ENCODE data around the gene LILRA1.
"Not testable (repeated sequence)": the region's sequence is repeated elsewhere in the genome, so short reads cannot be mapped to it uniquely, and the experiment has no call there.

Gene LILRA1

DNA sequence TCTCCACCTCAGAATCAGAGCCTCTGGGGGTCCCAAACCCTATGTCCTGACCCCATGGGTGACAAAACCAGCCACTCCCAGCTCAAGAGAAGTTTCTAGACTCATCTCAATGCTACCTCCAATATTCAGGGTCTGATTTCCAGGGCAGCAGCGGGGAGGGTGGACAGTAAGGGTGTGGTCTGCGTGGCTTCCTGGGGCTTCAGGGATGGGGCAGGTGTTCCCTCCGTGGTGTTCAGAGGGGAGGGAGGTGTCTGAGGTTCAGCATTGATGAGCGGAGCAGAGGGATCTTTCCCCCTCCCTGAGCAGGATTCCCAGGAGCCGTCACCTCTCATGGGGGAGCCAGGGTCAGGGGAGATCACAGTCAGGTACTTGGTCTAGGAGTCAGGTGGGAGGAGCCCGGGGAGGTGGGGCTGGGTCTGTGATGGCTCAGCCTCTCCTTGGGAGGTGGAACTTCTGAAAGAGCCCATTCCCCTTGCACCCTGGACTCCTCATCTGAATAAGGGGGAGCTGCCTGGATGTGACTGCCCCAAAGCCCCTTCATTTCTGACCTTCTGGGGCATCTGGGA, 16.9 kb upstream of the LILRA1 start:
- no peak for DNase-seq (ENCODE audit: low read depth in 1 of 2, low spot score in 1 of 2)

DNA sequence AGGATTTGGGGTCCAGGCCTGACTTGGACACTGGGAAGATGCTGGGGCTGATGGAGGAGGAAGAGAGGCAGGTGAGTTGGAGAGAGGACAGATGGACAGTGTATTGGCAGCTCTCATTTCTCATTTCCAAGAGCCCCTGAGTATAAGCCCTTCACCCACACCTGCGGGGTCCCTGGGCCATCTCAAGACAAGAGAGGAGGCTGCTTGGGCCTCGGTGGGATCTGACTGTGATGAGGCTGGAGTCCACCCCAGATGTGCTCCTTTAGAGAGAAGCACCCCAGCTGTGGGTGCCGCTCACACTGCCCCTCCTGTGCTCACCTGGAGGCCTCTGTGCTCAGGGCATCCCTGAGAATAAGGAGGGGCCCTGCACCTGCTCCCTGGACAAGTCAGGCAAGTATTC, 16.1 kb upstream of the LILRA1 start:
- no peak for DNase-seq (ENCODE audit: low read depth in 1 of 2, low spot score in 1 of 2)

DNA sequence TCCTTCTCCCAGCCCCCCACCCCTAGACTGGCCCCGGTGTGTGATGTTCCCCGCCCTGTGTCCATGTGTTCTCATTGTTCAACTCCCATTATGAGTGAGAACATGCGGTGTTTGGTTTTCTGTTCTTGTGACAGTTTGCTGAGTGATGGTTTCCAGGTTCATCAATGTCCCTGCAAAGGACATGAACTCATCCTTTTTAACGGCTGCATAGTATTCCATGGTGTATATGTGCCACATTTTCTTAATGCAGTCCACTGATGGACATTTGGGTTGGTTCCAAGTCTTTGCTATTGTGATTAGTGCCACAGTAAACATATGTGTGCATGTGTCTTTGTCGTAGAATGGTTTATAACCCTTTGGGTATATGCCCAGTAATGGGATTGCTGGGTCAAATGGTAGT, 15.2 kb upstream of the LILRA1 start:
- not testable (repeated sequence) for DNase-seq (ENCODE audit: low read depth in 1 of 2, low spot score in 1 of 2)

DNA sequence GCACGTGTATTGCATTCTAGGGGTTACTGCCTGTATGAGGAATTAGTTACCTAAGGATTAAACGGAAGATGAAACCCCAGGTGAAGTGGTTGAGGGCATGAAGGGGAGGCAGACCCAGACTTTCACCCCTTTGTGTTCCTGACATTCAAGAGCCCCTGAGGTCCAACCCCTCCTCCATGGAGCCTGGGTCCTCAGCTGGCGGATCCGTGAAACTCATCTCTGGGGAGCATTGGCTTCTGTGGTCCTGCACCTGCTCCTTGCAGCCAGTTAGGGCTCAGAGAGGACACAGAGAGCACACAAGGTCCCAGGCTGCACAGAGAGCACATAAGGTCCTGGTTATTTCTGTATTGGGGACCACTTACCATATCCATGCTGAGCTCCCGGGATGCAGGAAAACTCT, 7.0 kb upstream of the LILRA1 start:
- no peak for DNase-seq (ENCODE audit: low read depth in 1 of 2, low spot score in 1 of 2)

DNA sequence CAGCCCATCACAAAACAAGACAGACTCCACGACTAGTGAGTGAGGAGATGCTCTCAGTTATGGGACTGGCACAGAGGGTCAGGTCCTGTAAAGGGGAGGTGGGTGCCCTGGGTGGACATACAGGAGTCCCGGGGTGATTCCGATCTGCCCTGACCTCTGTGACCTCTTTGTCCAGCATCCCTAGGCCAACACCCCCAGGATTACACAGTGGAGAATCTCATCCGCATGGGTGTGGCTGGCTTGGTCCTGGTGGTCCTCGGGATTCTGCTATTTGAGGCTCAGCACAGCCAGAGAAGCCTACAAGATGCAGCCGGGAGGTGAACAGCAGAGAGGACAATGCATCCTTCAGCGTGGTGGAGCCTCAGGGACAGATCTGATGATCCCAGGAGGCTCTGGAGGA, 6.4 kb upstream of the LILRA1 start:
- DNase-seq (ENCODE audit: low read depth in 1 of 2, low spot score in 1 of 2): no peak

DNA sequence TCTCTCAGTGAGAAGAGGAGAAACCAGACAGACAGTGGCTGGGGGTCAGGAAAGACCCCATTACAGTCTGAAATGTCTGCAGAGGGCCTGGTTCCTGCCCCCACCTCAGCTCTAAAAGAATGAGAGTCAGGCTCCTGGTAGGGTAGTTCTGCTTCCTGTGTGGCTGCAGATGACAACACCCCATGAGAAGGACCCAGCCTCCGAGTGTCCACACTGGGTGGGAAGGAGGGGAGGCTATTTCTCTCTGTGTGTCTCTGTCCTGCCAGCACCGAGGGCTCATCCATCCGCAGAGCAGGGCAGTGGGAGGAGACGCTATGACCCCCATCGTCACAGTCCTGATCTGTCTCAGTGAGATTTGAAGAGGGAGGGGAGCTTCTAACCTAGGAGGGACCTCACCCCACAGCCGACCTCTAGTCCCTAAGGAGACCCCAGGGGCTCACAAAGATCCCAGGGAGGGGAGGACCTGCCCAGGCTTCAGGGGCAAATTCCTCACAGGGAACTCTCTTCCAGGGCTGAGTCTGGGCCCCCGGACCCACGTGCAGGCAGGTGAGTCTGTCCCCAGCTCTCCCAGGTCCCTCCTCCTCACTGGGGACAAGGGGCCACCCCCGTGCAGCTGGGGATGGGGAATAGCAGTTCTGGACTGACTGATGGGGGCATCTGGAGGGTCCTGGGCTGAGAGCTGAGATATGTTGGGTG, 647 bp downstream of the LILRA1 start:
- DNase-seq (ENCODE audit: low read depth in 1 of 2, low spot score in 1 of 2): not testable (repeated sequence)

DNA sequence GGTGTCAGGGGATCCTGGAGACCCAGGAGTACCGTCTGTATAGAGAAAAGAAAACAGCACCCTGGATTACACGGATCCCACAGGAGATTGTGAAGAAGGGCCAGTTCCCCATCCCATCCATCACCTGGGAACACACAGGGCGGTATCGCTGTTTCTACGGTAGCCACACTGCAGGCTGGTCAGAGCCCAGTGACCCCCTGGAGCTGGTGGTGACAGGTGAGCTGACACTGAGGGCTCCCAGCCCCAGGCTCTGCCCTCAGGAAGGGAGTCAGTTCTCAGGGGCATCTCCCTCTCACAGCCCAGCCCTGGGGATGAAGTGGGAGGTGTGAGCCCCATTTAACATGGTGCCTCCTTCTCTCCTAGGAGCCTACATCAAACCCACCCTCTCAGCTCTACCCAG, 1.3 kb downstream of the LILRA1 start:
- DNase-seq (ENCODE audit: low read depth in 1 of 2, low spot score in 1 of 2): no peak

DNA sequence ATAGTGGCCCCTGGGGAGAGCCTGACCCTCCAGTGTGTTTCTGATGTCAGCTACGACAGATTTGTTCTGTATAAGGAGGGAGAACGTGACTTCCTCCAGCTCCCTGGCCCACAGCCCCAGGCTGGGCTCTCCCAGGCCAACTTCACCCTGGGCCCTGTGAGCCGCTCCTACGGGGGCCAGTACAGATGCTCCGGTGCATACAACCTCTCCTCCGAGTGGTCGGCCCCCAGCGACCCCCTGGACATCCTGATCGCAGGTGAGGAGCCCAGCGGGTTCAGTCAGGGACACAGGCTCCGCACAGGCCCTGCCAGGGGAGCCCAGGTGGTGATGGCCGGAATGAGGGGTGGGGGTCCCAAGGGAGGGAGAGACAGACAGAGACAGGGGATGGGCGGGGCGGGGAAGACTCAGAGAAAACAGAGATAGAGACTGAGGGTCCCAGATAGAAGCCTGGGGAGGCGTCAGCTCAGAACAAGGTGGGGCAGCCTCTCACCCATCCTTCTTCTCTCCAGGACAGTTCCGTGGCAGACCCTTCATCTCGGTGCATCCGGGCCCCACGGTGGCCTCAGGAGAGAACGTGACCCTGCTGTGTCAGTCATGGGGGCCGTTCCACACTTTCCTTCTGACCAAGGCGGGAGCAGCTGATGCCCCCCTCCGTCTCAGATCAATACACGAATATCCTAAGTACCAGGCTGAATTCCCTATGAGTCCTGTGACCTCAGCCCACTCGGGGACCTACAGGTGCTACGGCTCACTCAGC, 2.4 kb downstream of the LILRA1 start:
- DNase-seq (ENCODE audit: low read depth in 1 of 2, low spot score in 1 of 2): not testable (repeated sequence)

DNA sequence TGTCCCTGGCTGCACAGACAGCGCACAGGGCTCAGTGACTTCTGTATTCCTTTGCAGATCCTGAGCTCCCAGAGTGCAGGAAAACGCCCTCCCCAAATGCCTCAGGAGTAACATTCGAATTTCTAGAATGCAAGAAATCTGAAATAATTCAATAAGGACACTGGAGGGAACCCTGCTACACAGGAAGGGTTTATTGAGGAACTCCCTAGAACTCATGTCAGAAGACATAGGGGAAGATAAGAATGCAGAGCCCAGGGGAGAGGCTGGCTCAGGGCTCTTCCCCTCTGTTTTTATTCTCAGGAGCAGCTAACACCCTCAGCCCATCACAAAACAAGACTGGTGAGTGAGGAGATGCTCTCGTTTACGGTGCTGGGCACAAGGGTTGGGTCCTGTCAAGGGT, 6.8 kb downstream of the LILRA1 start:
- no peak for DNase-seq (ENCODE audit: low read depth in 1 of 2, low spot score in 1 of 2)

DNA sequence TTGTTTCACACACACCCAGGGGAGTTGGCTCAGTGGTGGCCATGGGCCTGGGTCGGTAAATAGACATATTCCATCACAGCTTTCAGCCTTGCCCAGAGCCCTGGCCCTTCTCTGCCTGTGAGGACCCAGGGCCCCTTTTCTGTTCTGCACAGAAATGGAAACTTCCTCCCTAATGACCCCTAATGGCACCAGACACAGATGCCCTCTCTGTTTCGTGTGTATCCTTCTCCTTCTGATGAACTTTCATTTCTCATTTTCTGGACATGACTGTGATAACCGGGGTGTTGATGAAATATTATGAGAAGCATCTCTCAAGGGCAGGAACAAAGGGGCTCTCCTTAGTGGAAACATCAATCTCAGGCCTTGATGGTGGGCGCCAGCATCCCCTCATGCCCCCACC, 12.8 kb downstream of the LILRA1 start:
- no peak for DNase-seq (ENCODE audit: low read depth in 1 of 2, low spot score in 1 of 2)

DNA sequence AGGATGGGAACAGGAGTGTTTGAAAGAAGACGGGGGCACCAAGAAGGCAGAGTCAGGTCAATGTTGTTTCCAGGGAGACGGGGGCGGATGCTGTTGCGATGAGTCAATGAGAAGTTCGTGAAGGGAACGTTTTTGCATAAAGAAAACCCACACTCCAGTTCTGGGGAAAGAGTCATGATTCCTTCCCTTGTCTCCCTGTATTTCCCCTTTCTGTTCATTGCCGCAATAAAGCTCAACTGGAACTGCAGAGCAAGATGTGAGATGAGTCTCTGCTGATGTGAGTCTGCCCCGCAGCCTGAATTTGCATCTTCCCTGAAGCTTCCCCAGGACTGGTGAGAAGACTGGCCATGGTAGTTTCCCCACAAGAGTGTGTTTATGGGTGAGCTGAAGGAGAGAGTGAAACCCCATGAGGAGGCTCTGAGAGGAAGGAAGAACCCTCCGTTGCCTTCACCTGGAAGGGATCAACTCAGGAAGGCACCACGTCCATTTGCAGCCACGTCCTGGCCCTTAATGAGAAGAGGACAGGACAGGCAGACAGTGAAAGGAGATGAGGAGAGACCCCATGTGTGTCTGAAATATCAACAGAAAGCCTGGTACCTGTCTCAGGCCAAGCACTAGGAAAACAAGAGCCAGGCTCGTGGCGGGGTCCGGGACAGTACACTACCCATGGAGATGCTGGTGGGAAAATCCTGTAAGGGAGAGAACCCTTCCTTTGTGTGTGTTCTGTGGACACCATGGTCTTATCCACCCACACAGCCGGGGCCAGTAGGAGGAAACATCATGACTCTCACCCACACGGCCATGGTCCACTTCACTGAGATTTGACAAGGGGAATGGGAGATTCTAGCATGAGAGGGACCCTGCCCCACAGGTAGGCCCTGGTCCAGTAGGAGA, 13.7 kb downstream of the LILRA1 start:
- DNase-seq (ENCODE audit: low read depth in 1 of 2, low spot score in 1 of 2): no peak

DNA sequence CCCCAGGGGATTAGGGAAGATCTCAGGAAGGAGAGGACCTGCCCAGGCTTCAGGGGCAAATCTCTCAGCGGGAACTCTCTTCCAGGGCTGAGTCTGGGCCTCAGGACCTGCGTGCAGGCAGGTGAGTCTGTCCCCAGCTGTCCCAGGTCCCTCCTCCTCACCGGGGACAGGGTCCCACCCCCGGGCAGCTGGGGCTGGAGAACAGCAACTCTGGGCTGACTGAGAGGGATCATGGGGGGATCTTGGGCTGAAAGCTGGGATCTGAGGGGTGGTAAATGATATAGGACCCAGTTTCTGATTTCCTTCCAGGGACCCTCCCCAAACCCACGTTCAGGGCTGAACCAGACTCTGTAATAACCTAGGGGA, 14.3 kb downstream of the LILRA1 start:
- no peak for DNase-seq (ENCODE audit: low read depth in 1 of 2, low spot score in 1 of 2)

DNA sequence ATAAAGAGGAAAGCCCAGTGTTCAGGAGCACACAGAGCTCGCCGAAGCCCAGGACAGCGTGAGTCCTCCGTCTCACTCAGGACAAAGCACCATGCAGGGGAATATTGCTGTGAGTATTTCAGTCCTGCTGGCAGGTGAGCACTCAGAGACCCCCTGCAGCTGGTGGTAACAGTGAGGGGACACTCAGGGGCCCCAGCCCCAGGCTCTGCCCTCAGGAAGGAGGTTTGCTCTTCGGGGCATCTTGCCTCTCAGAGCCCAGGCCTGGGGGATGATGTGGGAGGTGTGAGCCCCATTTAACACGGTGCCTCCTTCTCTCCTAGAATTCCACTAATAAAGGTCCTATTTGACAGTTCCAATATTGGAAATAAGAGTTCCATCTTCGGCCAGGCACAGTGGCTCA, 14.8 kb downstream of the LILRA1 start:
- DNase-seq (ENCODE audit: low read depth in 1 of 2, low spot score in 1 of 2): no peak

DNA sequence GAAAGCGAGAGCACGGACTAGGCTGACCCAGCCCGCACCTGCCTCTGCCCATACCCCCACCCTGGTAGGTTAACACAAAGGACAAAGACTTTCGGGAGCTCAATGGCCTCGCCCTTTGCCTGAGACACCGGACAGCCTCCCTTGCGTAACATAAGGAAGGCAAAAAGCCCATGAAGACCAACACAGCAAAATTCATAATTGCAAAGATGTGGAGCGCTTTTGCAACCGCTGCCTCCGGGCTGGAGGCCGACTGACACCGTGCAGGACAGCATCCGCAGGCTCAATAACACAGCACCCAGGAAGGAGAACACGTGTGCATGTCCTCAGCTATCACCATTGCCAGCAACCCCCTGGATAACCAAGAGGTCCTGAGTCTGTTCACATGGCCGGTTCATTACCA, 15.4 kb downstream of the LILRA1 start:
- DNase-seq (ENCODE audit: low read depth in 1 of 2, low spot score in 1 of 2): no peak

DNA sequence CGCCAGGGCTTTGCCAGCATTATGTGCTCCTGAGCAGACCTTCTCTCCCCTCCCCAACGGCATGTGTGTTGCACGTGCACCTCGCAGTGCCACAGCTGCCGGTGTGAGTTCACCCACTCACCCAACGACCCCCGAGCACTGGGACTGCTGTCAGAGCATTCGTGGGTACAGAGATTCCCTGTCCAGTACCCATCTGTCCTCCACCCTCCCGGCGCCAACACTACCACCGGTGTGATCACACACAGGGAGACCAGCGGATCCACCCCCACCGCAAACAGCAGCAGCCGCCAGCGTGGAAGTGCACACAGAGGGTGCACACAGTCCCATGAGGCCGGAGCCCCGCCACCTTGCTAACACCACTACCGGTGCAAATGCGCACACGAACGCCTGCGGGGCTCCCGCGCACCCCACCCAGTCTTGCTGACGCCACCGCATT, 15.9 kb downstream of the LILRA1 start:
- DNase-seq (ENCODE audit: low read depth in 1 of 2, low spot score in 1 of 2): no peak

DNA sequence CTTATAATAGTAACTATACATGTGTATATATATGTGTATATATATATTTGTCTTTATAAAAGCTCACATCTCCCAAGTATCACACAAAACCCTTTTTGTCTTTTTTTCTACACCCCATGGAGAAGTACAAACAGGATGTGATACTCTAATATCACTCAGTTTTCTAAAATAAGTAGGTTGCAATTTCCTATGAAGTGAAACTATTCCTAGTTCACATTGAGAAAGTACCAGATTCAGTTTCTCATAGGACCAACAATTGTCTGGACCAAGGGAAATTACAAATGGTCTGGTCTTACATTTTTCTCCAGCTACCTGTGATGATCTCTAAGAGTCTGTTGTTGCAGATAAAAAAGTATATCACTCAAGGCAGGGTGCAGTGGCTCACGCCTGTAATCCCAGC, 19.0 kb downstream of the LILRA1 start:
- DNase-seq (ENCODE audit: low read depth in 1 of 2, low spot score in 1 of 2): no peak

DNA sequence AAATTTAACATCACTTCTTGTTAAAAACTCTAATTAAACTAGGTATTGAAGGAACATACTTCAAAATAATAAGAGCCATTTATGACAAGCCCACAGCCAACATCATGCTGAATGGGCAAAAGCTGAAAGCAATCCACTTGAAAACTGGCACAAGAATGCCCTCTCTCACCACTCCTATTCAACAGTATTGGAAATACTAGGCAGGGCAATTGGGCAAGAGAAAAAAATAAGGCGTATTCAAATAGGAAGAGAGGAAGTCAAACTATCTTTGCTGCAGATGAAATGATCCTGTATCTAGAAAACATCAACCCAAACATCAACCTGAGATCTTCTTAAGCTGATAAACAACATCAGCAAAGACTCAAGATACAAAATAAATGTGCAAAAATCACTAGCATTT, 21.3 kb downstream of the LILRA1 start:
- no peak for DNase-seq (ENCODE audit: low read depth in 1 of 2, low spot score in 1 of 2)

DNA sequence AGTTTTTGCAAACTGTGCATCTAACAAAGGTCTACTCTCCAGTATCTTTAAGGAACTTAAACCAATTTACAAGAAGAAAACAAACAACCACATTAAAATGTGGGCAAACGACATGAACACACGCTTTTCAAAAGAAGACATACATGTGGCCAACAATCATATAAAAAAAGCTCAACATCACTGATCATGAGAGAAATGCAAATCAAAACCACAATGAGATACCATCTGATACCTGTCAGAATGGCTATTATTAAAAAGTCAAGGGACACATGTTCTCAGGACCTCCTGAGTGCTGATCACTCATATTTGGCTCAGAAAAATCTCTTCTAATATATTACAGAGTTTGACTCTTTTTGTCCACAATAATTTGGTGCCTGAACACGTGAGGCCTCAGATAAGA, 22.6 kb downstream of the LILRA1 start:
- no peak for DNase-seq (ENCODE audit: low read depth in 1 of 2, low spot score in 1 of 2)

DNA sequence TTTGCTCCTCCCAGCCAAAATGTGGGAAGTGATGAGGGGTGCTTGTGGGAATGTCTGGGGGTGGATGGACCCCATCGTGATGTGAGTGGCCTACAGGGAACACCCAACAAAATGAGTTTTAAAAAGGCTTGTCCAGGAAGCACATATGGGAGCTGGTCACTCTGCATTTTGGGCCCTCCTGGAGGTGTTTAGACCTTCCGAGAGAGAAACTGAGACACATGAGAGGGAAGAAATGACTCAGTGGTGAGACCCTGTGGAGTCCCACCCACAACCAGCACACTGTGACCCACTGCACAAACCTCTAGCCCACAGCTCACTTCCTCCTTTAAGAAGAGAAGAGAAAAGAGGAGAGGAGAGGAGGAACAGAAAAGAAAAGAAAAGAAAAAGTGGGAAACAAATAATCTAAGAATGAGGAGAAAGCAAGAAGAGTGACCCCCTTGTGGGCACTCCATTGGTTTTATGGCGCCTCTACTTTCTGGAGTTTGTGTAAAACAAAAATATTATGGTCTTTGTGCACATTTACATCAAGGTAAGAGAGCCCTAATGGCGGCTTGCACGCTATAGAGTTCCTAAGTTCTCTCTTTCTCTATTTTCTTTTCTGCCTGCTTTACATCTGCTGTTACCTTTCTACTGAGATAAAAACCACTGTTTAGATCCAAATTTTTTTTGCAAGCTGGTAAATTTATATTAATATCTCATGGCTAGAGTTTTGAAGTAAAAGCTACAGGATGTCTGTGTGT, 23.6 kb downstream of the LILRA1 start:
- no peak for DNase-seq (ENCODE audit: low read depth in 1 of 2, low spot score in 1 of 2)

DNA sequence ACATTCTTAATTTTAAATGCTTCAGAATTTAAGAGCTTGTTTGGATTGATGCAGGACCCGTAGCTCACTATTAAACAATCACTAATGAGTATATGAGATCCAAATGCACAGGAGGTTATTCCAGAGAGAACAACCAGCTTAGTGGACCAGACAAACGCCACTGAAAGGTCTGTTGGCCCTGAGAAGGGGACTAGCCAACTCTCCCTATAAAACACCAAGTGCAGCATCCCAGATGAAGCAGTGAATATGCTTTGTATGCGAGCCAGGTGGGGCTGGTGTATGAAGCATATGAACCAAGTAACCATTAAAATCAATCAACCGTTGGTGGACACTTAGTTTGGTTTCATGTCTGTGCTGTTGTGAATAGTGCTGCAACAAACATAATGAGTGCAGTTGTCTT, 27.0 kb downstream of the LILRA1 start:
- no peak for DNase-seq (ENCODE audit: low read depth in 1 of 2, low spot score in 1 of 2)

DNA sequence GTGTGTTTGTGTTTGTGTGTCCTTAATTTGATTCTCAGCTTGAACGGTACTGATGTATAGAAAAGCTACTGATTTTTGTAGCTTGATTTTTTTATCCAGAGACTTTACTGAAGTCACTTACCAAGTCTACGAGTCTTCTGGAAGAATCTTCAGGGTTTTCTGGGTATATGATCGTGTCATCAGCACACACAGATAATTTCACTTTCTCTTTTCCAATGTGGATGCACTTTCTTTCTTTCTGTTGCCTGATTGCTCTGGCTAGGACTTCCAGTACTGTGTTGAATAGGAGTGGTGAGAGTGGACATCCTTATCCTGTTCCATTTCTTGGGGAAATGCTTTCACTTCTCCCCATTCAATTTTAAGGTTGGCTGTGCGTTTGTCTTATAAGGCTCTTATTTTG, 29.0 kb downstream of the LILRA1 start:
- no peak for DNase-seq (ENCODE audit: low read depth in 1 of 2, low spot score in 1 of 2)
